HUES48 (cell line): ENCODE measurements around the gene AGAP1.

Experiments
- H3K27ac ChIP-seq: one replicate; pipeline ENCODE4 v1.7.0; 2013; ENCODE audit warnings: low read depth, low read length, inconsistent platforms
- H3K27me3 ChIP-seq: 2 replicates; pipeline ENCODE4 v1.6.1; 2013; ENCODE audit warnings: mild to moderate bottlenecking, low read length; ENCODE audit not compliant: control insufficient read depth, insufficient read depth
- H3K36me3 ChIP-seq: 2 replicates; pipeline ENCODE4 v1.6.1; 2013; ENCODE audit warnings: low read length; ENCODE audit not compliant: control insufficient read depth, insufficient read depth
- H3K4me1 ChIP-seq: 2 replicates; pipeline ENCODE4 v1.6.1; 2013; ENCODE audit warnings: mild to moderate bottlenecking, low read length; ENCODE audit not compliant: control insufficient read depth, insufficient read depth
- H3K4me3 ChIP-seq: 2 replicates; pipeline ENCODE4 v1.5.1; 2013; ENCODE audit warnings: mild to moderate bottlenecking, low read depth, low read length
- H3K9ac ChIP-seq: 2 replicates; pipeline ENCODE4 v1.6.1; 2013; ENCODE audit warnings: mild to moderate bottlenecking, low read depth, low read length, moderate library complexity
- H3K9me3 ChIP-seq: 2 replicates; pipeline ENCODE4 v1.6.1; 2013; ENCODE audit warnings: low read length; ENCODE audit not compliant: control insufficient read depth, insufficient read depth

Gene AGAP1

DNA sequence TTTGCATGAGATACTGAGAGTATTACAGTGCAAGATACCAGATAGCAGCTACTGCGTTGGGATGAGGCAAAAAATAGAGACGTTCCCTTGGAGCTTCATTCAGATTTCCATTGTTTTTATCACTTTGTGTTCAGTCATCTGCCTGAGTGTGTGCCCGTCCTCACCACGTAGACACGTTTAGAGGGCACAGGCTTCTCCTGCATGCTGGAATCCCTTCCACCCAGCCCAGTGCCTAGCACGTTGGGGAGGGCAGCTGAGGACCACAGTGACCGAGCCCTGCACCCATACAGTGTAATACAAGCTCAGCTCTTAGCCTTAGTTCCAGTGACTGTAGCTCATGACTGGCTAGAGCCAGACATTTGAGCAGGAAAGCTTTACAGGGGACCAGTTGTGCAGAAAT, 539.6 kb downstream of the AGAP1 start:
- Histone ChIP-seq H3K27me3 (no peaks in the 10 kb centered on the region), H3K36me3 (no peaks in the 10 kb centered on the region), H3K4me3 (no peak overlapping the region), H3K4me1 (peaks cover 6% of the 10 kb centered on the region; the same call in 1 of the 2 replicates), H3K27ac (no peak overlapping the region), H3K9ac (no peak overlapping the region), H3K9me3 (no peaks in the 10 kb centered on the region)

DNA sequence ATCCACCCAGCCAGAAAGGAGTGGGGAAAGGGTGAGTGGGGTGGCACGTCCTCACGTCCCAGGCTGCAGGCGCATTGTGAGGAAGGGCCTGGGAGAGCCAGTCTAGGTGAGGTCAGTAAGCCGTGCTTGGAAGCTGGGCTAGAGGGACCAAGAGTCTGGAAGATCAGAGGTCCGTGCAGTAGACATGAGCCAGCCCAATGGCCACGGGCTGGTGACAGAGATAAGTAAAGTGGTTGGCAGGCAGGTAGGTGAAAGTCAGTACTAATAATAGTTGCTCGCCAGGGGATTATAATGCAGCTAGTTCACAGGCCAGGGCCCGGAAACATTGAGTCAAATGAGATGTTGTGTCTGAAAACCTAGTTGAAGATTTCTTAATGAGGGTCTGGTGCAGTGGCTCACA, 541.1 kb downstream of the AGAP1 start:
- Histone ChIP-seq H3K9me3 (no peaks in the 10 kb centered on the region), H3K27me3 (no peaks in the 10 kb centered on the region), H3K4me3 (no peak overlapping the region), H3K36me3 (no peaks in the 10 kb centered on the region), H3K4me1 (peaks cover 6% of the 10 kb centered on the region; the same call in 1 of the 2 replicates), H3K9ac (no peak overlapping the region), H3K27ac (no peak overlapping the region)

DNA sequence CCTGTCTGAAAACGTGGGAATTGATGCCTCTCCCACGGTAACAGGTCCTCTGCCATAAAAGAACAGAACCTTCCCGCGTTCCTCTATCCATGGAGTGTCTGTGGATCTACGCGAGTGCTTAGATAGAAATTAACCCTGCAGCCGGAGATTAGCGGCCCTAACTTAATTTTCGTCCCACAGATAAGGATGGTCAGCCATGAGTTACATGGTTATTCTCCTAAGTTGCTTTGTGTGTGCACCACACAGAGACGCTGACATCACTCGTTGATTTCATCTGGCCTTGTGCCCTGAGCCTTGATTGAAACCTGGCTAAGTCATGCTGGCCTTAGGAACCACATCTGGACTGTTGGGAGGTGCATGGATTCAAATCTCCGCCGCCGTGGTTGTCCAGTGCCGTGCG, 542.2 kb downstream of the AGAP1 start:
- H3K27me3 ChIP-seq, result no peaks in the 10 kb centered on the region
- no peak overlapping the region for H3K4me3 ChIP-seq
- no peak overlapping the region for H3K9ac ChIP-seq

DNA sequence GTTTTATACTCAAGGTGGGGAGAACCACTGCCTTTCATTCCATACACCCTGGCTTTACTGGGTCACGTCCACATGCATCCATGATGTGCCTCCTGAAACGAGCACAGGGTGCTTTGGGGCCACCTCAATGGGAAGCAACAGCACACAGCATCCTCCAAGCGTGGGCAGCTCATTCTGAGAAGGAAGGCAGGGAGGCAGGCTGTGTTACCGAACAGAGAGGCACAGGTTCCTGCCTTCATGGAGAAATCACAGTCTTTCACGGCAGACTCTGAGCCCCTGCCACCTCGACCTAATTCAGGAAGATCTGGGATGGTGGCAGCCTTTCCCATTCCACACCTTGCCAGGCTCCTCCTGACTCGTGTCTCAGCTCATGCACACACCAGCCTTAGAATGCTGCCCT, 544.3 kb downstream of the AGAP1 start:
- Histone ChIP-seq H3K4me1 (peaks cover 6% of the 10 kb centered on the region; the same call in 1 of the 2 replicates), H3K9me3 (no peaks in the 10 kb centered on the region), H3K27me3 (no peaks in the 10 kb centered on the region), H3K4me3 (no peak overlapping the region), H3K9ac (no peak overlapping the region), H3K36me3 (0 out of 2 replicates have a peak, but pooled peaks cover 3% of the 10 kb centered on the region), H3K27ac (no peak overlapping the region)

More for the DNA sequence above, 542.2 kb downstream of the AGAP1 start:
- peaks cover 6% of the 10 kb centered on the region; the same call in 1 of the 2 replicates for H3K4me1 ChIP-seq
- H3K36me3 ChIP-seq, result no peaks in the 10 kb centered on the region
- H3K9me3 ChIP-seq, result no peaks in the 10 kb centered on the region
- H3K27ac ChIP-seq, result no peak overlapping the region

DNA sequence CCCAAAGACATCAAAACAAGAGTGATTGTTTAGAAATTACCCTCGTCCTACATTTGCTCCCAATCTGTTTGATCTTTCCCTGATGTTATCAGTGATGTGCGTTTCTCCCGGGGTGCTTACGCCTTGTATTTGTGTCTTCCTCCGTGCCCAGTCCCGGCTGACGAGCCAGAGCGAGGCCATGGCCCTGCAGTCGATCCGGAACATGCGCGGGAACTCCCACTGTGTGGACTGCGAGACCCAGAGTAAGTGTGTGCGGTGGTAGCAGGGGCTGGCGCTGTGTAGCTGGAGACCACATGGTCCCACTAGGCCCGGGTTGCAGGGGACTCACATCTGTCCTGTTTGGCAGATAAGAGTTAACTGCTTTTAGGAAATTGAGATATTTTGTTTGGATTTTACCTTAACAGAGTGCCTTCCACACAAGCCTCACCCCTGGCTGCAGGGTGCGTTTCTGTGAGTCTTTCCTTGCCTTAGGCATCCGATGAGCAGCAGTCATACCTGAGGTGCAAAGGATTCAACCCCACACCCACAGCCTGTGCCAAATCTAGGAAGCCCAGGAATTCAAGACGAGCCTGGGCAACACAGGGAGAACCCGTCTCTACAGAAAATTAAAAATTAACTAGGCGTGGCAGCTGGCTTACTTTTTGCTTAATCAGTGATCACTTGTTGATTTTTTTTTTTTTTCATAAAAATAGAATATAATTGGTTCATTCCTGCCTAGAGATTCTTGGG, 546.9 kb downstream of the AGAP1 start:
- H3K4me1 ChIP-seq, result no peaks in the 10 kb centered on the region
- 0 out of 2 replicates have a peak, but pooled peaks cover 3% of the 10 kb centered on the region for H3K36me3 ChIP-seq
- no peaks in the 10 kb centered on the region for H3K9me3 ChIP-seq
- no peaks in the 10 kb centered on the region for H3K27me3 ChIP-seq
- no peak overlapping the region for H3K27ac ChIP-seq
- H3K9ac ChIP-seq, result no peak overlapping the region
- no peak overlapping the region for H3K4me3 ChIP-seq

DNA sequence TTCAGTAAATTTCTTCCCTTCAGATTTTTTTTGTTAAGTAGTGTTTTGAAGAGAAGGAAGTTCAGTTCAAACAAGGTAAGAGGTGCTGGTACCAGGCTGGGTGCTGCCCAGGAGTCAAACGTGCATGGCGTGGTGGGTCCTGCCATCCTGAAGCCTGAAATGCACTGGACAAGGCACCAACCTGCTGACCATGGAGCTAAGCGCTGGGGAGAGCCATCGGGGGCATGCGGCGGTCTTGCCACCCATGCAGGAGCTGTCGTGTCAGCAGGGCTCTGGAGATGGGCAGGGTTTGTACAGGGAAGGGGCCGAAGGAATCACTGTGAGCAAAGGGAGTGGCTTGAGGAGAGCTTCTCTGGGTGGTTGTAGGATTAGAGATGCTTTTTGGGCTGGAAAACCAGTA, 547.8 kb downstream of the AGAP1 start:
- Histone ChIP-seq H3K36me3 (0 out of 2 replicates have a peak, but pooled peaks cover 3% of the 10 kb centered on the region), H3K9me3 (no peaks in the 10 kb centered on the region), H3K27ac (no peak overlapping the region), H3K4me1 (no peaks in the 10 kb centered on the region), H3K9ac (no peak overlapping the region), H3K4me3 (no peak overlapping the region), H3K27me3 (no peaks in the 10 kb centered on the region)

DNA sequence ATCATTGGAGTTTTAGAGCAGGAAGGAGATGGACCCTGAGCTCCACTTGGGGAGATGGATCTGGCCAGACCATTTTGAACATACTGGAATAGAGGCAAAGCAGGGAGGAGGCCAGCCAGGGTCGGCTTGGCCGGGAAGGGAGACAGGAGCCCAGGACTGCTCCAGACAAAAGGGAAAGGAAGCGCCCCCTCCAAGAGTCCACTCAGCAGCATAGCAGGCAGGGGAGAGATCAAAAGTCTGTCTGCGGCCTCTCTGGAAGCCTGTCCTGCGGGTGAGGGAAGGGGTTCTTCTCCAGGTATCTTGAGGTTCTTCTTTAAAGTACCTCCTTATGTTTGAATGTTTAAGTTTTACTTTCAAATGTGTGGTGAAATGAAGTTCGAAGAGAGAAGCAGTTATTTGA, 548.2 kb downstream of the AGAP1 start:
- H3K27ac ChIP-seq, result no peak overlapping the region
- H3K36me3 ChIP-seq, result 0 out of 2 replicates have a peak, but pooled peaks cover 3% of the 10 kb centered on the region

DNA sequence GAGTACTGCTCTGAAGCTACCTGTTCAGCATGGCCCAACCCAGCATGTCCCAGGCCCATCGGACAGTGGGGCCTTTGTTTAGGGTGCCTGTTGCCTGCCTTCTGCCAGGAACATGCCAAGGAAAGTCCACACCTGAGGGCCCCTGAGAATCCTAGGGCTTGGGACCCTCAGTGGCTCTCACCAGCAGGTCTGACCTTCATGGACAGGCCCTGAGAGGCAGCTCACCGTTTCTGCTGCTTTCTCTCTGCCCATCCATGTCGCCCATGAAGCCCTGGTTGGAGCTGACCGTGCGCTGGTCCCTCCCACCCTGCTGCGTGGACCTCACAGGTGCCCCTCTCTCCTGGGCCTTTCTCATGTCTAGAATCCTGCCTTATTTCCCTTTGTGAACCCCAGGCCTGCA, 550.3 kb downstream of the AGAP1 start:
- H3K36me3 ChIP-seq, result peaks cover 13% of the 10 kb centered on the region; the same call in 1 of the 2 replicates
- H3K9ac ChIP-seq, result no peak overlapping the region
- H3K27me3 ChIP-seq, result no peaks in the 10 kb centered on the region
- no peaks in the 10 kb centered on the region for H3K9me3 ChIP-seq
- no peaks in the 10 kb centered on the region for H3K4me1 ChIP-seq
- no peak overlapping the region for H3K27ac ChIP-seq
- no peak overlapping the region for H3K4me3 ChIP-seq

More for the DNA sequence above, 548.2 kb downstream of the AGAP1 start:
- Histone ChIP-seq H3K9ac (no peak overlapping the region), H3K4me3 (no peak overlapping the region), H3K4me1 (no peaks in the 10 kb centered on the region), H3K9me3 (no peaks in the 10 kb centered on the region), H3K27me3 (no peaks in the 10 kb centered on the region)

DNA sequence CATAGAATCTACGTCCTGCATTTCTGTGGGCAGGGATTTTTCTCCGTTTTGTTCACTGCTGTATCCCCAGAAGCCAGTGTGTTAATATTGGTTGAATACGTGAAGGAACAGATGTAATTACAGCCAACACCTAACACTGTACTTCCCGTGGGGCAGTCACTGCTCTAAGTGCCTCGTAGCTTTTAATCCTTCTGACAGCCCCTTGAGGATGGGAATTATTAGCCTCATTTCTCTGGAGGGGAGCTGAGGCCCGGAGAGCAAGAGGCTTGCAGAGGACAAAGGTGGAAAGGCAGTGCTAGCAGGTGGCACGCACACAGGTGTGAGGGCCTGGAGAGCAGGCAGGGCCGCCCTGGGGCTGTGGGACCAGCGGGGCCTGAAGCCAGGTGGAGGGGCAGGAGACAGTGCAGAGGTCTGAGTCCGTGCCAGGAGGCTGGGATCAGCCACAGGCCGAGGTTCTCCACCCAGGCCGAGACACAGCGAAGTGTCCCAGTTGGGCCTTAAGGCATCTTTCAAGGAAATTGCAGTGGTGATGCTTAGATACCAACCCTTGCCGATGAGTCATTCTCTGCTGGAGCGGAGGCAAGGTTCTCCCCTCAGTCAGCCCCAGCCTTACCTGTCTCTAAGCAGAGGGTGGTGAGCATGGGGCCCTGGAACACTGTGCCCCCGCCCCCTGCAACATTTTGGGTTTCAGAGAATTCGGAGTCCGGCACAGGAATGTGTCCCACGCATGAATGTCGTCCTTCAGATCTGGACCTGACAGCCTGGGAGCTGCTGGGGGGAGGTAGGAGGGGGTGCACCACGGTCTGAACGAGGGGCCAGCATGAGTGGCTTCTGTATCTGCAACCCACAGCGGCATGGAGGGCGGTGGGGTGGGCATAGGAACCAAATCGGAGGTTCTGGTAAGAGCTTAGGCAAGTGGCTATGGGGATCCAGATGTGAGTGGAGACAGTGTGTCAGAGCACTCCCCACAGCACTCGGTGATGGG, 551.7 kb downstream of the AGAP1 start:
- Histone ChIP-seq H3K4me1 (no peaks in the 10 kb centered on the region), H3K27ac (no peak overlapping the region)

DNA sequence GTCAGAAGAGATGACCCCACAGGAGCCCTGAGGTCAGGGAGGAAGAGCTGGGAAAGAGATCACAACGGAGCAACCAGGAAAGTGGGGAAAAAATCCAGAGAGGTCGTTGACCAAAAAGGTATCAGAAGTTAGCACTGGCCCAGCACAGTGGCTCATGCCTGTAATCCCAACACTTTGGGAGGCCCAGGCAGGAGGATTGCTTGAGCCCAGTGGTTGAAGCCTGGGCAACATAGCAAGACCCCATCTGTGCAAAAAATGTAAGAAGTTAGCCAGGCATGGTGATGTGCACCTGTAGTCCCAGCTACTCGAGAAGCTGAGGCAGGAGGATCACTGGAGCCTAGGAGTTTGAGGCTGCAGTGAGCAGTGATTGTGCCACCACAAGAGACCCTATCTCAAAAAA, 552.9 kb downstream of the AGAP1 start:
- H3K4me1 ChIP-seq, result peaks cover 6% of the 10 kb centered on the region; the same call in 1 of the 2 replicates
- no peak overlapping the region for H3K27ac ChIP-seq
- H3K9me3 ChIP-seq, result no peaks in the 10 kb centered on the region
- H3K4me3 ChIP-seq, result no peak overlapping the region
- H3K27me3 ChIP-seq, result no peaks in the 10 kb centered on the region
- H3K36me3 ChIP-seq, result peaks cover 10% of the 10 kb centered on the region; the same call in 1 of the 2 replicates
- H3K9ac ChIP-seq, result no peak overlapping the region

More for the DNA sequence above, 551.7 kb downstream of the AGAP1 start:
- Histone ChIP-seq H3K36me3 (peaks cover 13% of the 10 kb centered on the region; the same call in 1 of the 2 replicates), H3K9me3 (no peaks in the 10 kb centered on the region), H3K27me3 (no peaks in the 10 kb centered on the region), H3K4me3 (no peak overlapping the region), H3K9ac (no peak overlapping the region)
